GM10847 (cell line): Measurements from ENCODE around the gene UBE2E2.

ENCODE experiments used
- POLR2A ChIP-seq: IDR thresholded peaks from 2 replicates; pipeline ENCODE4 v1.6.1; 2011; ENCODE audit not compliant: insufficient read length; ENCODE audit errors: extremely low read depth

The UBE2E2 gene

GRCh38 chr3:23244324-23245041 is 41.4 kb downstream of the UBE2E2 start:
- TF ChIP-seq POLR2A: no peak

- TF ChIP-seq POLR2A: no peak
These were observed 43.5 kb downstream of the UBE2E2 start for GRCh38 chr3:23246651-23247050.

DNA sequence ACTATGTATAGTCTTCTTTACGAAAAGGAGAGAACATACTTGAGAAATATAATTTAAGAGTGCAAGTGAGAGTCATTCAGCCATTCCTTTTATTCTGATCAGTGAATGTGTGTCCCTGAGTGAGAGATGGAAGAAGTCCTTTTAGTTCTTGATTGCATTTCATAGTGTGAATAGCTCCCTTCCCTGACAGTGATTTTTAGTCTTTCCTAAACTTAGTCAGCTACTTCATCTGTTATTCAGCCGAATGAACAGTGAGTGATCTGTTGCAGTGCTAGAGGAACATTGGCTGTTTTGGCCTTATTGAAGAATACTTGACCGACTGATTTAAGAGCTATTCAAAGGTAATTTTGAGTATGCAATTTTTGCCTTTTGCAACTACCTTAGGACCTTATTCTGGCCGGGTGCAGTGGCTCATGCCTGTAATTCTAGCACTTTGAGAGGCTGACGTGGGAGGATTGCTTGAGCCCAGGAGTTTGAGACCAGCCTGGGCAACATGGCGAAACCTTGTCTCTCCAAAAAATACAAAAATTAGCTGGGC is 45.5 kb downstream of the UBE2E2 start:
- TF ChIP-seq POLR2A: no peak

DNA sequence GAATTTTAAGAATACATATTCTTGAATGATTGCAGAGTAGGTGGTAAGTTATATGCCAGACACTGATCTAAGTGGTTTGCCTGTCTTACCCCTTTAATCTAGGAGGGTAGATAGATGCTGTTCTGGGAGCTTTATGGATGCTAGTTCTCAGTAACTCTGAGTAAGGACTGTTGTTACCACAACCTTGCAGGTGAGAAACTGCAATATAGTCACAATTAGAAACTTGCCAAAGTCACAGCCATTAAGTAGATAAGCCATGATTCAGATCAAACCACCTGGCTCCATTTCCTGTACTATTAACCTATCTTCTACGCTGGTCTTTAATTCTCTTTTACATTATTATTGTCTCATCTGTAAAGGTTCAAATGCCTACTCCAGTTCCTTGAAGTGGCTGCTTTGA is 46.8 kb downstream of the UBE2E2 start:
- TF ChIP-seq POLR2A: no peak

GRCh38 chr3:23252122-23252521 is 49.0 kb downstream of the UBE2E2 start:
- no peak for TF ChIP-seq POLR2A

DNA sequence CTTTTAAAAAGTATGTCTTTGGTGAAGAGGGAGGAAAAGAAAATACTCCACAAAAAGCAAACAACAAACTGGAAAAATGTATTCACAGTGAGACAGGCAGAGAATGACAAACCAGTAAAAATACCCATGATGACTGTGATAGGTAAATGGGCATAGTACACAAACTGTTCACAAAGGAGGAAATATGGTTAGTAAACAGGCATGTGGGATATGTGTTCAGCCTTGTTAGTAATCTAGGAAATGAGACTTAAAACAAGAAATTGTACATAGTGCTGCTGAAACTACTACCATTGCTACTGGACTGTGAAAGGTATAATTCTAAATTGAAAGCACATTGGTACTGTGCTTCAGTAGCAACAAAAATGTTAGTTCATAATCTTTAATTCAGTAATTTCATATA is 50.1 kb downstream of the UBE2E2 start:
- no peak for TF ChIP-seq POLR2A

- no peak for TF ChIP-seq POLR2A
These were observed 51.2 kb downstream of the UBE2E2 start for GRCh38 chr3:23254282-23254681.

- TF ChIP-seq POLR2A: no peak
These were observed 51.7 kb downstream of the UBE2E2 start for GRCh38 chr3:23254835-23255234.

DNA sequence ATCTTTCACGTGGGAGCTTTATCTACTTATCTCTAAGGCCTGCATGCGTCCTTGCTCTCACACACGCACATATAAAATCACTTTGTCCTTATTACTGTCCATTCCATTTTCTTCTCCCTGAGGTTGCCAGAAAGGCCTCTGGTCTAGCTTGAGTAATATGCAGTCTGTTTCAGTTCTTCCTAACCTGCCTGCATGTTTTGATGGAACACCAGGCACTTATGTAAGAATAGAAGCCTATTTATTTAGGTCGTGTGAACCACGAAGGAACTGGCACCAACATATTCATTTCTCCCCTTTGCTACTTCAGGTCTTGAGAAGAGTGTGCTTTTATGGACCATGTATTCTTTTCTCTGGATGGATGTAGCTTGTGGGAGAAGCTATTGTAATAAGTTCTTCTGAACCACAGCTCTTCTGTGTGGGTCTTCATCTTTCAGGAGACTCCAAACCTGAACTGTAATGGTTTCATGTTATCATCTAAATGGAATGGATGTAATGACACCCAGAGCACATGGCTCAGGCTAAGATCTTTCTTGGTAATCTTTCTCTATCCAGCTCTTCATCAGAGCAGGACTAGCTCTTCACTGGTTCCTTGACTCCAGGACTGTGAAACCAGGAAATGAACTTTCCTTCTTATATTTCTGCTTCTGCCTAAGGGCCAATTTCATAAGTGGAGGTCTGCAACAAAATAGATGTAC is 53.8 kb downstream of the UBE2E2 start:
- no peak for TF ChIP-seq POLR2A

DNA sequence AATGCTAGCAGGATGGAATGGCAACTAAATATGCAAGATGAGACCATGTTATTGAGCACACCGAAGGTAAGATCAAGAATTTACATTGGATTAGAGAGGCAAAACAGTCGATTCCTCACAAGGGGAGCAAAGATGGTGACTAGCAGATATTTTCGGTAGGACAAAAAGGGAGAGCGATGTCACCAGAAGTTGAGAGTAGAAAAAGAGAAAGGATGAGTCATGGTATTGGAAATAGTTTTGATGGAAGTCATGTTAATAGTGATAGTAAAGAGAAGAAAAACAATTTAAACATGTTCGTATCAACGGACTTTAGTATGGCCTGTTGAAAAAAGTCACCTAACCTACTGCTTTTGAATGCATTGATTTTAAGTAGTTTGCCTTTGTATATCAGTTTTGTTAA is 55.0 kb downstream of the UBE2E2 start:
- no peak for TF ChIP-seq POLR2A

DNA sequence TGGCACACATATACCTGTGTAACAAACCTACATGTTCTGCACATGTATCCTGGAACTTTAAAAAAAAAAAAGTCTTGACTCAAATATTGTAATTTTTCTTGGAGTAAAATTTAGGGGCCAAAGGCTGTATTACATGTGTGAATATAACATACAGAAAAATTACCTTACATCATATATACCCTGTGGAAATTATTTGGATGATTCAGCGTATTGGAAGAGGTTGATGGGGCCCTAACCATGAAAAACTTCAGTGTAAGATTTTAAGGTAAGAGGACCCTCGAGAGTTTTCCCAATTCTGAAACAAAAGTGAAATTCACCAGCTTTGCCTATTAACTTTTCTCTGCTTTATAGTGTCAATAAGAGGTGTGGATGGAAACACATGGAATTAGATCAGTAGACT is 56.4 kb downstream of the UBE2E2 start:
- TF ChIP-seq POLR2A: no peak

DNA sequence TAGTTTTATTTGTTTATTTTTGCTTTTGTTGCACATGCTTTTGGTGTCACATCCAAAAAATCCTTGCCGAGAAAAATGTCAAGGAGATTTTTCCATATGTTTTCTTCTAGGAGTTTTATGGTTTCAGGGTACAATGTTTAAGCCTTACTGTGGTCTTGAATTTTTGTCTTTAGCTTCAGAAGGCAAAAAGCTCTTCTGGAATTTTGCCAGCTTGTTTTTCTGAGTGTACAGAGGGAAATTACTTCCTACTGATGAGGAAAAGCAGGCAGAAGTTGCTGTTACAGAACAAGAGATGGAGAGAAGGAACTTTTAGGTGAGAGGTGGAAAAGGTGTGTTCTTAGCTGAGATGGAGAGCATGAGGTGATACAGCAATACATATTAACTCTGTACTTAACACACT is 59.6 kb downstream of the UBE2E2 start:
- TF ChIP-seq POLR2A: no peak

- TF ChIP-seq POLR2A: no peak
These were observed 60.7 kb downstream of the UBE2E2 start for GRCh38 chr3:23263796-23264195.

DNA sequence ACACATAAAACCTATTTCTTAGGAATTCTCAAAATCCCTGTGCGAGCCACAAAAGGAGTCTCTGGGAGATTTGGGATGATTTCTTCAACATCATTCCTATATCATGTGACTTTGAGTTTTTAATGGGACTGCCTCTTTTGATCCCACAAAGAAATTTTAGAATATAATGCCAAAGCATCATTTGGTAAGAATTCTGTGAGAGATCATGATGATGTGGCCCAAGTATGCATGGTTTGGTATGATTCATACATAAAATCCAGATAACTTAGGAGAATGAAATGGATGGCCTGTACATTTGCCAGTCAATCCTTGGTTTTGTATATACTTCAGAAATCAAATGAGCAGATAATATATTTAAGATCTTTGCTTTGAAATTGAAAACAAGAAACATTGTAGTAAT is 61.3 kb downstream of the UBE2E2 start:
- no peak for TF ChIP-seq POLR2A

GRCh38 chr3:23270423-23270822 is 67.3 kb downstream of the UBE2E2 start:
- TF ChIP-seq POLR2A: no peak
